HTERT RPE-1 (cell line): Measurements from ENCODE around the gene CPNE8.

Experiments used
- in situ Hi-C: fragments of 300-500 bp; cut with MboI; formaldehyde crosslinking; loops from 4 replicates; pipeline ENCODE4 v1.14.3; 2020; ENCODE audit warnings: low sequenced_read_pairs

CPNE8 gene

DNA sequence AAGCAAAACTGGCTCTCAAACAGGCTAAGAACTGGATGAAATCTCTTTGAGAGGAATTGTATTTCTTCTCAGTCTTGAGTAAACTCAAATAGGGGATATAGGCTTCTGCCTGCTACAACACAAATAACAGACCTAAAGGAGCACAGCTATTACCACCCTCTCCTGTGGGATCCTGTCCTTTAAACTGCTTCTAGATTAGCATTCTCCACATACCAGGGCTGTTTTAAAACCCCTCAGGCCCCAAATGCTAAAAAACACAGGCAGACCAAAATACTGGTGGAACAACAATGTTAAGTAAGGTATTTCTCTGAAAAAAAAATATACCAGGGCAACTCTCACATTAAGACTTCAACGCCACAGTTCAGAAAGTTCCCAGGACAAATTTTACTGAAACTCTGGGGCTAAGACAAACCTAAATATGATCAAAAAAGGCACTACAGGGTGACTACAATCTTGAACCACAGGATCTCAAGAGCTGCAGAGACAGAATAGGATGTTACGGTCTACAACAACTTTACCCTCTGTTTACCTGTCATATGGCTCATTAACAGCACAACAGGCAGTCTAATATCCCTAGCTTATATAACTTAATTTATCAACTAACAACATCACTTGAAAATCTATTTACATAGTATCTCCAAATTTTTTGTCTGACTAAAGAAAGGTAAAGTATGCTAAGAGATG is 7.2 kb downstream of the CPNE8 start:
- in situ Hi-C loops, result no loop called here

- in situ Hi-C loops, result no loop called here
These were observed 9.9 kb downstream of the CPNE8 start for GRCh38 chr12:38895446-38895845.

GRCh38 chr12:38892976-38893375 is 12.4 kb downstream of the CPNE8 start:
- in situ Hi-C loops, result no loop called here

DNA sequence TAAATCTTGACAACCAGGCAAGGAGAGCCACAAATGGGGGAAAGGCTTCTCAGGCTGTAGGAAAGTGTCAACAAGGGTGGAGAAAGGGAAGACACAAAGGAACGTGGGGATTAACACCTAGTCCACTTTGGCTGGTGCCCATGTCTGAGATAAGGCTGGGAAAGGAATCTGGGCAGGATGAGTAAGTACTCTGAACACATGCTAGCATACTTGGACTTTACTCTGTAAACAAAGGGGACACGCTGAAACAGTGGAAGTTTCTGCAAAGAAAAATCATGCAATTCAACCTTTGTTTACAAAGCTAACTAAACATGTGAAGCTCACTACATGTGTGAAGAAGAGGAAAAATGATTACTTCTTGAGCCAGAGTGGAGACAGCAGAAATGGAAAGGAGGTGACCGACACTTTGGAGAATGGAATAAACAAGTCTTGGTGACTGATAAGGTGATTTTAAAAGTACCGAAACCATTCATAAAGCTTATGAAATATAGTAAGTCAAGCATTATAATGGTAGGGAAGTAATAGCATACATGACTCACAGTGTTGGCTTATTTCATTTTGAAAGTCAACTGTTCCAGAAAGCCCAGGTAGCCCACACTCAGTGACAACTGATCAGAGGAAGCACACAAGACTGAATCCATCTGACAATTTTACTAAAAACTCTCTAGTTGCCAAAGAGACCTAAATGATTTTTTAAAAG is 13.2 kb downstream of the CPNE8 start:
- in situ Hi-C loops, result no loop called here

- in situ Hi-C loops, result no loop called here
These were observed 15.1 kb downstream of the CPNE8 start for GRCh38 chr12:38890102-38890855.

DNA sequence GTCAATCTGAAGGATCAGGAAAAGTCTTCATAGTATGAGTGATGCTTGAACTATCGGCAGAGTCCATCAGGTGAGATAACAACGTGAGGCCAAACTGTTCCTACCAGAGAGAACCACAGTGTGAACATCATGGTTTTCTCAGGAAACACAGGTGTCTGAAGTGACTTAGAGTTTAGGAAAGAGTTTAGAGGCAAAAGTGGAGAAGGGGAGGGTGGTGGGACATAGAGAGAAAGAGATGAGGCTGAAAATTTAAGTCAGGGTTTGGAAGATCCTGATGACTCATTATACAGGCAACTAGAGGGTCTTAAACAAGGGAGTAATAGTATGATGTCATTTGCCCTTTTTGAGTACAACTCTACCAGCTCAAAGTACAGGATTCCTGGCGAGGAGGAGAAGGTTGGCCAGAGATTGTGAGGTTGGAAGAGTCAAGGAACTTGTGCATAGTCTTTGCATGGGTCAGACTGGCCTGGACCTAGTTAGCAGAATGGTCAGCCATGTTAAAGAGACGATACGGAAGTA is 16.0 kb downstream of the CPNE8 start:
- in situ Hi-C loops, result no loop called here

- in situ Hi-C loops, result no loop called here
These were observed 17.6 kb downstream of the CPNE8 start for GRCh38 chr12:38887770-38888169.

- in situ Hi-C loops, result no loop called here
These were observed 18.5 kb downstream of the CPNE8 start for GRCh38 chr12:38886931-38887330.

GRCh38 chr12:38886064-38886463 is 19.3 kb downstream of the CPNE8 start:
- in situ Hi-C loops, result no loop called here

- in situ Hi-C loops, result no loop called here
These were observed 20.7 kb downstream of the CPNE8 start for GRCh38 chr12:38884666-38885065.

DNA sequence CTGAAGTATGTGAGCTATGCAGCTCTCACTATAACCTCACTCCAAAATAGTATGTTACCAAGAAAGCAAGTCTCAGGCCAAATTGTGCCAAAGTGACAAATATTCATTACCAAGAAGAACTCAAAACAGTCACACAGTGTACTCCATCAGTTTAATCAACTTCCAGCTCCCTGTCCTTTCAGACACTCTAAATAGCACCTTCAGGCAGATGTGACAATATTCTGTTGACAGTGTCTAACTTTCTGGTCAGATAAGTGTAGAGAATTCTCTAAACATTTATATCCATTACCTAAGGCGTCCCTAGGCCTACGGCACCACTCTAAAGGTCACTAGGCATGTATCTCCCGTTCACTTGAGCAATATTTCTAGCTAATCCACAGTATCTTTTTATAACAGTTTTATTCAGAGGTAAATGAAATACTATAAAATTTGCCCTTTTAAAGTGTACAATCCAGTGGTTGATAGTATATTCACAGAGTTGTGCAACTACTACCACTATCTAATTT is 21.7 kb downstream of the CPNE8 start:
- in situ Hi-C loops, result no loop called here

DNA sequence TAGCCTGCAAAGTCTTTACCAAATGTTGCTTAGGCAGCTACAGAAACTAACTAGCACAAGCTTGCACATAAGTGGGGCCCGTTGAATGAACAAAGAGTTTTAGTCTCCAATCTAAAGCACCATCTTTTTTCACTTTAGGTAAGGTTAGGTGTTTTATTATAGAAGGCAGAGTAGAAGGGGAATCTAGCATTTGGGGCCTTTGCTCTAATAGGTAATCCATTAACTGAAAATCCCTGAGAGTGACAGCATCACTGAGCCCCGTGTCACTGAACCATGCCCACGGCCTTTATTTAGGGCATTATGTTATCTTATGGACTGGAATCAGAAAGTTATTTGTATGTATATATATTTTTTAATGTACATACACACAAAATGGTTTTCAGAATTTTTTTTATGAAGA is 25.1 kb downstream of the CPNE8 start:
- in situ Hi-C loops, result no loop called here

DNA sequence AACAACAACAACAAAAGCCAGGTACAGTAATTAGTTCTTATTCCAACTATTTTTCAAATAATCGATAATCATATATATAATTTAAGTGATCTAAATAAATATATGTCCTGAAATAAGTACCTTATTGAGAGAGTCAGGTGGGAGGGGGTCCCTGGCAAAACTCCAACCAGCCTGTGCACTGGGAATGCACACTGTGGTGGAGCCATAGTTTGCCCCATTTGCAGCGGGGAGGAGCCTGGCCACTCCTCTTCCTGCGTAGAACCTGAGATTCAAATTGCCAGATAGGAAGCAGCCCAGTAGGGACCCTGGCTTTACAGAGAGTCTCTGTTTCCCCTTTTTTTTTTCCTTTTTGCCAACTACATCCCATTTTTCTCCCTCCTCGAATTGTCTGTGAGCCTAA is 26.4 kb downstream of the CPNE8 start:
- in situ Hi-C loops, result no loop called here

DNA sequence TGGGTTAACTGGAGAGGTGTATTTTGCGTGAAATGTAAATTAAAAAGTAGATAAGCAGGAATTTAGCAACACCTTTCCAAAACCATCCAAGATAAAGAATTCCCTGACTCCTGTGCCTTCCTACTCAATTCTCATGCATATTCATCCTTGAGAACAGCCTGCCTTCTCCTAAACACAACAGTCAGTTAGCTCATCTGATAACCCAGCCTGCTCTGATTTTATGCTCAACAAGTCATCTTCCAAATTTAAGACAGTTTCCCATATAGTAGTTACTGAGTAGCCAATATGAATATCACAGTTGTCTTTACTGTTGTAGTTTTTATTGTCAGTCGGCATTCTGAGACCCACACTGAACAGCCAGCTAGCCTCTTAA is 27.1 kb downstream of the CPNE8 start:
- in situ Hi-C loops, result no loop called here

GRCh38 chr12:38875586-38876228 is 29.7 kb downstream of the CPNE8 start:
- in situ Hi-C loops, result no loop called here

DNA sequence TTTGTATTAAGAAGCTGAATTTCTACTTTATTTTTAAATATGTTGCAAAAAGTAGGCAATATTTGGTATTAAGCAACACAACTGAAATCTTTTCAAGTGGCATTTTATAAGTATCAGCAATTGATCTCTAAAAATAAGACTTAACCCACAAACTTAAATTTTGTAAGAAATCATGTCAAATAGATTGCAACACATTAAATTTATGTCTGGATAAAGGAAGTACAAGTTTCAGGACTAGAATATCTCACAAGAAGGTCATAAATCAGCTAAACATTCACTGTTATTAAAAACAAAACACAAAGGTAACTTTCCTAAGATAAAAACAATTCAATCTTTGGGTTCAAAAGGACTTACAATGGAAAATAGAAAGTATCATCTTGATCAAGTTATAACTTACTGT is 32.8 kb downstream of the CPNE8 start:
- in situ Hi-C loops, result no loop called here

DNA sequence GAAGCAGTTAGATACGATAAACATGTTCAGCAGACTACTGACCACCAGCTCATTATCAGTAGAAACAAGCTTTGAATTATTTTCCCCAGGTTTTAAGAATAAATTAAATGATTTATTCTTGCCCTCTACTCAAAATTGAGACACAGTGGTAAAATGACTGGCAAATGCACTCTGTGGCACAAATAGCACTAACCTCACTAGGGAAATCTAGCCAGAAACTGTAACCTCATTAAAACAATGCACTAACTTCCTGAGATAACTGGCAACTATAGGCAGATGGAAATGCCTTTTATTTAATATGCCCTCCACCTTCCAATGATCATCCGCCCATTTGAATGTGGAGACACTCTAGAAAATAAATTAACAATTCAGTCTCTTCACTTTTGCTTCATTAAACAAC is 33.2 kb downstream of the CPNE8 start:
- in situ Hi-C loops, result no loop called here

DNA sequence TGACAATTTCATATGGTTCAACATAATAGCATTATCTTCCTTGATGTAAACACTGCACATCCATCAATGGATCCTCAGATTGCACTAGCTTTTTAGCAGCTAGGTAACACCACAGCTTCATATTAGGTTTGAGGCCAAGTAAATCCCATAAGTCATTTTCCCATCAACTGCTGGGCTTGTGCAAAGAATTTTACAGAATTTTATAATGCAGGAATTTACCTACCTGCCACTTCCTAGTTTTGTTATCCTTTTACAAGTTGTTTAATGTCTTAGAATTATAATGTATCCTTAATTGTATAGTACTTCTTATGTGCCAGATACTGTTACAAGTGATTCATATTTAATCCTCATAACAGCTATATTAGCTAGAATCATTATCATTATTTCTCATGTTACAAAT is 36.4 kb downstream of the CPNE8 start:
- in situ Hi-C loops, result no loop called here

GRCh38 chr12:38850461-38850860 is 54.9 kb downstream of the CPNE8 start:
- in situ Hi-C loops, result no loop called here

DNA sequence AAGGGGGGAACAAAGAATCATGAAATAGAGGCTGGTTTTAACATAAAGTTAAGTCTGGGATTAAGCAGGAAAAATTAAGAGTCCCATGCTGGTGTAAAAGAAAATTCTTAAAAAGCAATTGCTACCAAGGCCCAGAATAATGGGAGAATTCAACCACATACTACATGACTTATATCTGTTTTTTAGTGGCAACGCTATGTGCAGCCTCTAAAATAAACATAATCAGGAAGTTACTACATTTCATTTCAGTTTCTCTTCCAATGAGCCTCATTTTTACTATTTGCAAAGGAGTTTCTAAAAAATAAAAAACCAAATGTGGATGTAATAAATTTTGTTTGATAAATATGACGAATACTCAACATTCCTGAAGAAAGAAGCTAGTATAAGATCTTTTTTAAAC is 58.1 kb downstream of the CPNE8 start:
- in situ Hi-C loops, result no loop called here

DNA sequence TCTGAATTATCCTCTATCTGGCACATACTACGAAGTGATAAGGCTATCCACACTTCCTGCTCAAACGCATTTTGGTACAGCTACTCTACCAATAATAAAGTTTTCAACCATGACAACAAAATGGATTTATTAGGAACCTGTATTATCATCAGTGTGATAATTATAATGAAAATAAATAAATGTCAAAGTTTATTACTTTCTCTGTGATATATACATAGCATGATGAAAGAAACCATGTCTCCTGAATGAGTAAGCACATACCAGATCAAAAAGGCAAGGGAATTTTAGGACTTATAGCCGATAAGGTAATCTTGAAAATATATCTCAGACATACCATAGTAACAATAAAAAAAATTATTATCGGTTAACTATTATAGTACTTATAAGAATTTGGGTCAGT is 61.1 kb downstream of the CPNE8 start:
- in situ Hi-C loops, result no loop called here
